ENCODE measurements around the gene RIMKLB.
"Not testable (repeated sequence)": the region's sequence is repeated elsewhere in the genome, so short reads cannot be mapped to it uniquely, and the experiment has no call there.

RIMKLB gene

DNA sequence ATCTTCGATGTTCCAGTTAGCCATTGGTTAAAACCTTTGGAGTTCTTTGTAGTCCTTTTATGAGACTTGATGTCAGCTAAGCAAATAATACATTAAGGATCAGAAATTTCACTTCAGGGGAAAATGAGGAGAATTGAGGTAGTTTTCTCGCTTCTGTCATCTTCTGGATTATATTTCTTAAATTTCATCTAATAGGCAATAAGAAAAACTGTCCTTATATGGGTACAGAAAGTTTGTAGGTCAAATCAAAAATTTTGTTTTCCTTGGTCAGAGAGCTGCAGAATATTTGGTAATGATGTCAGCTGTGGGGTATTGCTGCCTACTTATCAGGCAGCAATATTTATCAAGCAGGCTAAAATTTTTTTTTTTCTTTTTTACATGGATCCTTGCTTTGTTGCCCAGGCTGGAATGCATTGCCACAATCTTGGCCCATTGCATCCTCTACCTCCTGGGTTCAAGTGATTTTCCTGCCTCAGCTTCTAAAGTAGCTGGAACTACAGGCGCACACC is 37.1 kb downstream of the RIMKLB start:
- H3K4me3 ChIP-seq (ENCODE audit: low read depth, low read length), result no peak overlapping the region
- TF ChIP-seq, protein P1, sequence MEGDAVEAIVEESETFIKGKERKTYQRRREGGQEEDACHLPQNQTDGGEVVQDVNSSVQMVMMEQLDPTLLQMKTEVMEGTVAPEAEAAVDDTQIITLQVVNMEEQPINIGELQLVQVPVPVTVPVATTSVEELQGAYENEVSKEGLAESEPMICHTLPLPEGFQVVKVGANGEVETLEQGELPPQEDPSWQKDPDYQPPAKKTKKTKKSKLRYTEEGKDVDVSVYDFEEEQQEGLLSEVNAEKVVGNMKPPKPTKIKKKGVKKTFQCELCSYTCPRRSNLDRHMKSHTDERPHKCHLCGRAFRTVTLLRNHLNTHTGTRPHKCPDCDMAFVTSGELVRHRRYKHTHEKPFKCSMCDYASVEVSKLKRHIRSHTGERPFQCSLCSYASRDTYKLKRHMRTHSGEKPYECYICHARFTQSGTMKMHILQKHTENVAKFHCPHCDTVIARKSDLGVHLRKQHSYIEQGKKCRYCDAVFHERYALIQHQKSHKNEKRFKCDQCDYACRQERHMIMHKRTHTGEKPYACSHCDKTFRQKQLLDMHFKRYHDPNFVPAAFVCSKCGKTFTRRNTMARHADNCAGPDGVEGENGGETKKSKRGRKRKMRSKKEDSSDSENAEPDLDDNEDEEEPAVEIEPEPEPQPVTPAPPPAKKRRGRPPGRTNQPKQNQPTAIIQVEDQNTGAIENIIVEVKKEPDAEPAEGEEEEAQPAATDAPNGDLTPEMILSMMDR (IDR thresholded peaks at IDR 0.05; ENCODE audit: low read depth, low read length, missing control alignments), result no peak
- no peak for DNase-seq (ENCODE audit: low read depth)

DNA sequence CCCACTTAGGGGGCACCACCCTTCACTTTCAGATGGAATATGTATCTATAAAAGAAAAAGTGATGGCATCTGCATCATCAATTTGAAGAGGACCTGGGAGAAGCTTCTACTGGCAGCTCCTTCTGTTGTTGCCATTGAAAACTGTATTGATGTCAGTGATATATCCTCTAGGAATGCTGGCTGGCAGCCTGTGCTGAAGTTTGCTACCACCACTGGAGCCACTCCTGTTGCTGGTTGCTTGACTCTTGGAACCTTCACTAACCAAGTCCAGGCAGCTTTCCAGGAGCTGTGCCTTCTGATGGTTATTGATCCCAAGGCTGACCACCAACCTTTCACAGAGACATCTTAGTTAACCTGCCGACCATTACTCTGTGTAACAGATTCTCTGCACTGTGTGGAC is 44.7 kb downstream of the RIMKLB start:
- no peak for DNase-seq (ENCODE audit: low read depth)
- TF ChIP-seq, protein P1 (IDR thresholded peaks at IDR 0.05; ENCODE audit: low read depth, low read length, missing control alignments), result no peak
- H3K4me3 ChIP-seq (ENCODE audit: low read depth, low read length), result no peak overlapping the region

DNA sequence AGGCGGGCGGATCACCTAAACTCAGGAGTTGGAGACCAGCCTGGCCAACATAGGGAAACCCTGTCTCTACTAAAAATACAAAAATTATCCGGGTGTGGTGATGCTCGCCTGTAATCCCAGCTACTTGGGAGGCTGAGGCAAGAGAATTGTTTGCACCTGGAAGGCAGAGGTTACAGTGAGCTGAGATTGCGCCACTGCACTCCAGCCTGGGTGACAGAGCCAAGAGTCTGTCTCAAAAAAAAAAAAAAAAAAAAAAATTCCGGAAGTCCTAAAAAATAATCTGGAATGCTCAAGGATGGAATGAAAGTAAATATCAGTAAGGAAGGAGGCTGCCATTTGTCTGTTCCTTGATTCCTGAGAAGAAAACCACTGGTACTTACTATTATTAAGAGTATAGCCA is 45.3 kb downstream of the RIMKLB start:
- DNase-seq (ENCODE audit: low read depth); H3K4me3 ChIP-seq (ENCODE audit: low read depth, low read length): not testable (repeated sequence)

DNA sequence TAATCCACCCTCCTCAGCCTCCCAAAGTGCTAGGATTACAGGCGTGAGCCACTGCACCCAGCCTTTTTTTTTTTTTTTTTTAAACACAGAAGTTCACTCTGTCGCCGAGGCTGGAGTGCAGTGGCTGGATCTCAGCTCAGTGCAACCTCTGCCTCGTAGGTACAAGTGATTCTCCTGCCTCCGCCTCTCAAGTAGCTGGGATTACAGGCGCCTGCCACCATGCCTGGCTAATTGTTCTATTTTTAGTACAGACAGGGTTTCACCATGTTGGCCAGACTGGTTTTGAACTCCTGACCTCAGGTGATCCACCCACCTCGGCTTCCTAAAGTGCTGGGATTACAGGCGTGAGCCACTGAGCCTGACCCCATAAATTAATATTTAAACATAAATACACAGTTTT is 47.8 kb downstream of the RIMKLB start:
- H3K4me3 ChIP-seq (ENCODE audit: low read depth, low read length); DNase-seq (ENCODE audit: low read depth): not testable (repeated sequence)

DNA sequence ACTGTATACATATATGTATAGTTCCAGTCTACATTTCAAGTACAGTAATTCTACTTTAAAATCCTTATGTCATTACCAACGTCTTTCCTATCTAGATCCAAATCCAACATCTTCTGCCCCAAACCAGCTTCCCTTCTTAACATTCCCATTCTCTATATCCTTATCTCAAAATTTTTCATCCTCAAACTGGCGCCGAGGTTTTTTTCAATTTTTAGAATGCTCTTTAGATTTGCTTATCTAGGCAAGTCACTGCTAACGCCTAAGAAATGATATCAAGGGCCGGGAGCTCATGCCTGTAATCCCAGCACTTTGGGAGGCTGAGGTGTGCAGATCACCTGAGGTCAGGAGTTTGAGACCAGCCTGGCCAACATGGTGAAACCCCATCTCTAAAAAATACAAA is 48.3 kb downstream of the RIMKLB start:
- TF ChIP-seq, protein P1 (IDR thresholded peaks at IDR 0.05; ENCODE audit: low read depth, low read length, missing control alignments), result no peak
- no peak overlapping the region for H3K4me3 ChIP-seq (ENCODE audit: low read depth, low read length)
- DNase-seq (ENCODE audit: low read depth), result no peak

DNA sequence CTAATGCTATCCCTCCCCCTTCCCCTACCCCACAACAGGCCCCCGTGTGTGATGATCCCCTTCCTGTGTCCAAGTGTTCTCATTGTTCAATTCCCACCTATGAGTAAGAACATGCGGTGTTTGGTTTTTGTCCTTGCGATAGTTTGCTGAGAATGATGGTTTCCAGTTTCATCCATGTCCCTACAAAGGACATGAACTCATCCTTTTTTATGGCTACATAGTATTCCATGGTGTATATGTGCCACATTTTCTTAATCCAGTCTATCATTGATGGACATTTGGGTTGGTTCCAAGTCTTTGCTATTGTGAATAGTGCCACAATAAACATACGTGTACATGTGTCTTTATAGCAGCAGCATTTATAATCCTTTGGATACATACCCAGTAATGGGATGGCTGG is 62.3 kb downstream of the RIMKLB start:
- not testable (repeated sequence) for DNase-seq (ENCODE audit: low read depth); H3K4me3 ChIP-seq (ENCODE audit: low read depth, low read length)

DNA sequence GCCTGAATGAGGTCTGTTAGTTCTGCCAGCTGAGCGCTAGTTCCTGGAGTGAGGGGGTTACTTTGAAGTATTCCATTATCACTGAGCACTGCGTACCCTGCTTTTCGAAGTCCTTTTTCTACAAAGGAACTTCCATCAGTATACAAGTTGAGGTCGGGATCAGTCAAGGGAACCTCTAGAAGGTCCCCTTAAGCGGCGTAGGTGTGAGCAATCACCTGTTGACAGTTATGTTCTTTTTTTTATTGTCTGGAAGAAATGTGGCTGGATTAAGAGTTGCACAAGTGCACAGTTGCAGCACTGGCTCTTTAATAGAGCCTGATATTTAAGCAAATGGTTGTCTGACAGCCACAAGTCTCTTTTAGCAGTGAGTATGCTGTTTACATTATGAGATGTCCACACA is 64.9 kb downstream of the RIMKLB start:
- H3K4me3 ChIP-seq (ENCODE audit: low read depth, low read length); DNase-seq (ENCODE audit: low read depth): not testable (repeated sequence)

DNA sequence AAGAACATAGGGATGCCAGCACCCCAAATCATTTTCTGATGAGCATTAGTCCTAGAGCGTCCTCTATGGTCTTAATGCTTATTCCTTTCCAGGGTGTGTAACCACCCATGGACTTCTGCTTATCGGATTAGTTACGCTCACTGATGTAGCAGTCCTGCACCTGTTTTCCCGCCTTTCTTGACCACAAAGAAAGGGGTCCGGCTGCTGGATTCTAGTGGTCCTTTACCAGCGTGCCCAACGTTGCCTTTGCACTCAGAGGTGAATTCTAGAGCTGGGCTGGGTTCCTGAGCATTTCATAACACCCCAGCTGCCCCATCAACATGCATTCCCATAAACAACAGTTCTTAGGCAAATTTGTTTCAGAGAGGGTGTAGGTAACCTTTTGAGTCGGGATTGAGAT is 68.3 kb downstream of the RIMKLB start:
- not testable (repeated sequence) for H3K4me3 ChIP-seq (ENCODE audit: low read depth, low read length); DNase-seq (ENCODE audit: low read depth)

DNA sequence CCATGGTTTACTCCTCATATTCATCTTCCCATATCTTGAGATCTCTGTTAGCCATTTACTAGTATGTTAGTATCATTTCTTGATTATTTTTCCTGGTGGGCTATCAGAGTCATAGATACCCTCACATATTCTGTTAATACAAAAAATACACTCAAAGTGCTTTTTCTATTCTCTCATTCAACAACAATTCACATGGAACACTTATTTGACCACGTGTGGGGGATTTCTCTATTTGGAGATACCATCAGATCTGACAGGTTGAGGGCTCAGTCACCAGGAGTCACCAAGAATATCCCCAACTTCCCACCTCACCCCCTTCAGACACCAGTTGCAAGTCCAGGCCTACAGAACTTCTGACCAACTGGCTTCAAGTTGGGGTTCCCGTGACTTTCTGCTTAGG is 72.7 kb downstream of the RIMKLB start:
- TF ChIP-seq, protein P1 (IDR thresholded peaks at IDR 0.05; ENCODE audit: low read depth, low read length, missing control alignments), result no peak
- DNase-seq (ENCODE audit: low read depth), result no peak
- H3K4me3 ChIP-seq (ENCODE audit: low read depth, low read length), result no peak overlapping the region

DNA sequence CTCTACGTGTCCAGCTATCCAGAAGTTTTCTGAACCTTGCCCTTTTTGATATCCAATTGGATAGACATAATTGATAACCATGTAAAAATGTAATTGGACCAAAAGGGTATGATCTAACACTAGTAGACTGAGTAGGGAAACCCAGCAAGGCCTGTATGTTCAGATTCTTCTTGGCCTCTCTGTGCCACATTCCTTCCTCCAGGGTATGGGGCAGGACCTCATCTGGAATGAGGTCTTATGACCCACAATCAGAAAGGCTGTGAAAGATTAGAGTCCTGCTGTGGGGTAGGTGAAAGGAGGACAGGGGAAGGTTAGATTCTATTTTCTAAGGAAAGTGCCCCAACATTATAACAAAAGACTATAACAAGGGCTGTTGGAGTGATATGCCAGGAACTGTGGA is 73.3 kb downstream of the RIMKLB start:
- TF ChIP-seq, protein P1 (IDR thresholded peaks at IDR 0.05; ENCODE audit: low read depth, low read length, missing control alignments), result no peak
- no peak overlapping the region for H3K4me3 ChIP-seq (ENCODE audit: low read depth, low read length)
- DNase-seq (ENCODE audit: low read depth), result no peak

Data from GM12864 (cell line).